Activated T-cell treated with anti-CD3 and anti-CD28 coated beads, Interleukin-2, amount 50 U/mL, for 48 hours (primary cell): ENCODE measurements around the gene LTA.

Experiments used
- DNase-seq, 2 experiments: peaks; one replicate each; pipeline ENCODE4 v3.0.0-alpha.2; 2020

LTA gene

GRCh38 chr6:31574106-31575061, 2.3 kb downstream of the LTA start:
- peak; percentile 76 to 78 for DNase-seq

- peak; percentile 92 to 93 for DNase-seq
Observed at GRCh38 chr6:31575335-31575901, 3.3 kb downstream of the LTA start, which contains the start of gene TNF. TNF (plus strand) TSS chr6:31575565; CDS start chr6:31575742, 177 bp downstream.

GRCh38 chr6:31575952-31576685, 4.0 kb downstream of the LTA start:
- DNase-seq = peak in 1 of 2 experiments; percentile 43

GRCh38 chr6:31576897-31577578, 4.9 kb downstream of the LTA start:
- DNase-seq = peak; percentile 70 to 71

GRCh38 chr6:31577579-31577966, 5.5 kb downstream of the LTA start:
- no peak for DNase-seq

GRCh38 chr6:31578184-31579118, 6.4 kb downstream of the LTA start:
- DNase-seq = peak in 1 of 2 experiments; percentile 61

- DNase-seq = peak in 1 of 2 experiments; percentile 64
Observed at GRCh38 chr6:31579119-31579505, 7.0 kb downstream of the LTA start.

- peak; percentile 65 to 68 for DNase-seq
Observed at GRCh38 chr6:31579546-31580437, 7.7 kb downstream of the LTA start.

- no peak for DNase-seq
Observed at GRCh38 chr6:31580438-31580740, 8.3 kb downstream of the LTA start.

- peak; percentile 94 to 95 for DNase-seq
Observed at GRCh38 chr6:31580807-31581433, 8.8 kb downstream of the LTA start.

- peak in 1 of 2 experiments; percentile 60 for DNase-seq
Observed at GRCh38 chr6:31581434-31582229, 9.5 kb downstream of the LTA start.

- DNase-seq = peak in 1 of 2 experiments; percentile 57
Observed at GRCh38 chr6:31582230-31582643, 10.1 kb downstream of the LTA start, which contains the start of gene LTB. LTB (minus strand) TSS chr6:31582424; CDS start chr6:31582417, 7 bp downstream.

GRCh38 chr6:31585491-31585890, 13.4 kb downstream of the LTA start:
- peak; percentile 69 to 71 for DNase-seq

- no peak for DNase-seq
Observed at GRCh38 chr6:31586008-31586407, 13.9 kb downstream of the LTA start, which contains the start of gene LST1. LST1 (plus strand) TSS chr6:31586277; CDS start chr6:31587300, 1,023 bp downstream.

- peak; percentile 44 to 49 for DNase-seq
Observed at GRCh38 chr6:31586599-31587281, 14.7 kb downstream of the LTA start.

- DNase-seq = peak; percentile 49
Observed at GRCh38 chr6:31587791-31588777, 16.0 kb downstream of the LTA start.
